ENCODE measurements around the gene NPTXR.

- TF ChIP-seq CTCF (conservative IDR thresholded peaks at IDR 0.05; ENCODE audit: low read length) (no peak), EZH2phosphoT487 (IDR thresholded peaks at IDR 0.05; ENCODE audit: borderline replicate concordance, low read depth, low read length) (no peak)
These were observed 15.9 kb upstream of the NPTXR start for GRCh38 chr22:38859581-38860282.

All from OCI-LY7 (cell line).